Ishikawa (cell line): Measurements from ENCODE around the gene MESP2.

Experiments
- CEBPB ChIP-seq: IDR thresholded peaks from 2 replicates; pipeline ENCODE4 v1.6.1; 2012
- CREB1 ChIP-seq: IDR thresholded peaks from 2 replicates; pipeline ENCODE4 v1.6.1; 2012; ENCODE audit warnings: low read depth
- EGR1 ChIP-seq: IDR thresholded peaks from 2 replicates; pipeline ENCODE4 v1.6.1; 2012
- EP300 ChIP-seq: IDR thresholded peaks from 2 replicates; pipeline ENCODE4 v1.6.1; 2012; ENCODE audit warnings: borderline replicate concordance
- FOXM1 ChIP-seq: IDR thresholded peaks from 2 replicates; pipeline ENCODE4 v1.6.1; 2012; ENCODE audit warnings: low read depth, borderline replicate concordance
- NFIC ChIP-seq: IDR thresholded peaks from 2 replicates; pipeline ENCODE4 v1.6.1; 2012
- RAD21 ChIP-seq: IDR thresholded peaks from 2 replicates; pipeline ENCODE4 v1.6.1; 2012; ENCODE audit warnings: low read depth
- TAF1 ChIP-seq: IDR thresholded peaks from 2 replicates; pipeline ENCODE4 v1.6.1; 2012; ENCODE audit warnings: low read depth, mild to moderate bottlenecking
- TCF12 ChIP-seq: IDR thresholded peaks from 2 replicates; pipeline ENCODE4 v1.6.1; 2012; ENCODE audit warnings: low read depth
- YY1 ChIP-seq: IDR thresholded peaks from 2 replicates; pipeline ENCODE4 v1.6.1; 2012; ENCODE audit warnings: low read depth
- ZBTB7A ChIP-seq: IDR thresholded peaks from 2 replicates; pipeline ENCODE4 v1.6.1; 2012; ENCODE audit warnings: low read depth
- TF ChIP-seq, protein P1 (sequence below): IDR thresholded peaks from 2 replicates; pipeline ENCODE4 v1.6.1; 2012
- TF ChIP-seq, protein P2 (sequence below): IDR thresholded peaks from 2 replicates; pipeline ENCODE4 v1.6.1; 2012; ENCODE audit warnings: low read depth, mild to moderate bottlenecking

DNA sequence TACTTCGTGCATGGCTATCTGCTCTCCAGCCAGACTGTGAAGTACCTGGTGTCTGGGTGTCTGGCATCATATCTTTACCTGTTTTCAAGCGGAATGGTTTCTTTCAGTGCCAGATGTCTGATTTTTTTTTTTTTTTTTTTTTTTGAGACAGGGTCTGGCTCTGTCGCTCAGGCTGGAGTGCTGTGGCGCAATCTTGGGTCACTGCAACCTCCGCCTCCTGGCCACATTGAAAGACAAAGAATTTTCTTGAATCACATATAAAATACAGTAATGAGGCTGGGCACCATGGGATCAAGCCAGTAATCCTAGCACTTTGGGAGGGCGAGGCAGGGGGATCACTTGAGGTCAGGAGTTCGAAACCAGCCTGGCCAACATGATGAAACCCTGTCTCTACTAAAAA lies 22.3 kb upstream of the MESP2 start:
- TF ChIP-seq RAD21 (no peak), TAF1 (no peak), TCF12 (no peak), FOXM1 (no peak), NFIC (no peak), YY1 (no peak), EP300 (no peak), CREB1 (no peak), CEBPB (no peak), ZBTB7A (no peak), EGR1 (no peak)
- TF ChIP-seq, protein P1, sequence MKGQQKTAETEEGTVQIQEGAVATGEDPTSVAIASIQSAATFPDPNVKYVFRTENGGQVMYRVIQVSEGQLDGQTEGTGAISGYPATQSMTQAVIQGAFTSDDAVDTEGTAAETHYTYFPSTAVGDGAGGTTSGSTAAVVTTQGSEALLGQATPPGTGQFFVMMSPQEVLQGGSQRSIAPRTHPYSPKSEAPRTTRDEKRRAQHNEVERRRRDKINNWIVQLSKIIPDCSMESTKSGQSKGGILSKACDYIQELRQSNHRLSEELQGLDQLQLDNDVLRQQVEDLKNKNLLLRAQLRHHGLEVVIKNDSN, result no peak
- TF ChIP-seq, protein P2, sequence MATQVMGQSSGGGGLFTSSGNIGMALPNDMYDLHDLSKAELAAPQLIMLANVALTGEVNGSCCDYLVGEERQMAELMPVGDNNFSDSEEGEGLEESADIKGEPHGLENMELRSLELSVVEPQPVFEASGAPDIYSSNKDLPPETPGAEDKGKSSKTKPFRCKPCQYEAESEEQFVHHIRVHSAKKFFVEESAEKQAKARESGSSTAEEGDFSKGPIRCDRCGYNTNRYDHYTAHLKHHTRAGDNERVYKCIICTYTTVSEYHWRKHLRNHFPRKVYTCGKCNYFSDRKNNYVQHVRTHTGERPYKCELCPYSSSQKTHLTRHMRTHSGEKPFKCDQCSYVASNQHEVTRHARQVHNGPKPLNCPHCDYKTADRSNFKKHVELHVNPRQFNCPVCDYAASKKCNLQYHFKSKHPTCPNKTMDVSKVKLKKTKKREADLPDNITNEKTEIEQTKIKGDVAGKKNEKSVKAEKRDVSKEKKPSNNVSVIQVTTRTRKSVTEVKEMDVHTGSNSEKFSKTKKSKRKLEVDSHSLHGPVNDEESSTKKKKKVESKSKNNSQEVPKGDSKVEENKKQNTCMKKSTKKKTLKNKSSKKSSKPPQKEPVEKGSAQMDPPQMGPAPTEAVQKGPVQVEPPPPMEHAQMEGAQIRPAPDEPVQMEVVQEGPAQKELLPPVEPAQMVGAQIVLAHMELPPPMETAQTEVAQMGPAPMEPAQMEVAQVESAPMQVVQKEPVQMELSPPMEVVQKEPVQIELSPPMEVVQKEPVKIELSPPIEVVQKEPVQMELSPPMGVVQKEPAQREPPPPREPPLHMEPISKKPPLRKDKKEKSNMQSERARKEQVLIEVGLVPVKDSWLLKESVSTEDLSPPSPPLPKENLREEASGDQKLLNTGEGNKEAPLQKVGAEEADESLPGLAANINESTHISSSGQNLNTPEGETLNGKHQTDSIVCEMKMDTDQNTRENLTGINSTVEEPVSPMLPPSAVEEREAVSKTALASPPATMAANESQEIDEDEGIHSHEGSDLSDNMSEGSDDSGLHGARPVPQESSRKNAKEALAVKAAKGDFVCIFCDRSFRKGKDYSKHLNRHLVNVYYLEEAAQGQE, result no peak
